ENCODE measurements around the gene GON4L. TPM values are rescaled to one million over a fixed set of nuclear protein-coding genes. Genes with fewer than 3 reads are reported as not detected.
"Not testable (repeated sequence)": the region's sequence is repeated elsewhere in the genome, so short reads cannot be mapped to it uniquely, and the experiment has no call there.

Gene GON4L
- polyA plus RNA-seq, 1 donor (not counting 4 experiments of a cell fraction or from before 2014, with no cell fraction given): 16.7 TPM

- Histone ChIP-seq H3K4me1 (ENCODE audit: control insufficient read depth, extremely low read depth, insufficient read depth, low read length) (no peaks in the 10 kb centered on the region), H3K27ac (ENCODE audit: control insufficient read depth, insufficient read depth, low read length) (no peak overlapping the region), H3K36me3 (ENCODE audit: control insufficient read depth in 2 of 2, extremely low read depth in 1 of 2, insufficient read depth in 2 of 2, low read length in 2 of 2) (peaks cover 12 to 13% of the 10 kb centered on the region in 2 experiments), H2AFZ (ENCODE audit: control insufficient read depth, low read length) (no peak overlapping the region), H3K79me2 (ENCODE audit: control insufficient read depth, insufficient read depth, low read length) (peaks cover 26% of the 10 kb centered on the region), H3K4me2 (ENCODE audit: control insufficient read depth, extremely low read depth, insufficient read depth, low read depth, low read length) (no peak overlapping the region), H3K9me1 (ENCODE audit: control insufficient read depth, extremely low read depth, insufficient read depth, low read length) (no peaks in the 10 kb centered on the region), H3K9me3 (ENCODE audit: control insufficient read depth, low read depth, low read length) (no peaks in the 10 kb centered on the region), H3K4me3 (ENCODE audit: control insufficient read depth in 2 of 3, extremely low read depth in 1 of 3, insufficient read depth in 2 of 3, low read depth in 1 of 3, low read length in 3 of 3) (no peak overlapping the region), H3K9ac (ENCODE audit: control insufficient read depth, extremely low read depth, insufficient read depth, low read length) (no peak overlapping the region), H4K20me1 (ENCODE audit: control insufficient read depth, extremely low read depth, insufficient read depth, low read length) (no peaks in the 10 kb centered on the region), H3K27me3 (ENCODE audit: control insufficient read depth, extremely low read depth, insufficient read depth, low read length) (no peaks in the 10 kb centered on the region)
- FAIRE-seq: no peak
- TF ChIP-seq EZH2 (IDR thresholded peaks at IDR 0.05; ENCODE audit: low read length) (no peak), CTCF (optimal IDR thresholded peaks at IDR 0.05 in 1 of 3, IDR thresholded peaks at IDR 0.05 in 1 of 3, conservative IDR thresholded peaks at IDR 0.05 in 1 of 3; ENCODE audit: extremely low read depth in 1 of 3, insufficient read depth in 2 of 3, low read length in 3 of 3) (no peak)
- dilution Hi-C loops (cut with MboI; ENCODE audit: extremely low pct_ligation_motif_present, low sequenced_read_pairs): no loop called here
- no peak for DNase-seq (ENCODE audit: low read depth, low spot score)
These were observed 141.2 kb downstream of the GON4L start for GRCh38 chr1:155715777-155716176.

GRCh38 chr1:155715056-155715455 lies 142.0 kb downstream of the GON4L start:
- dilution Hi-C loops (cut with MboI; ENCODE audit: extremely low pct_ligation_motif_present, low sequenced_read_pairs): not testable (repeated sequence)
- H3K36me3 ChIP-seq (ENCODE audit: control insufficient read depth in 2 of 2, extremely low read depth in 1 of 2, insufficient read depth in 2 of 2, low read length in 2 of 2): peaks cover 12 to 13% of the 10 kb centered on the region in 2 experiments

GRCh38 chr1:155713075-155713474 lies 143.9 kb downstream of the GON4L start:
- H3K4me3 ChIP-seq (ENCODE audit: control insufficient read depth in 2 of 3, extremely low read depth in 1 of 3, insufficient read depth in 2 of 3, low read depth in 1 of 3, low read length in 3 of 3): no peak overlapping the region
- H3K9me1 ChIP-seq (ENCODE audit: control insufficient read depth, extremely low read depth, insufficient read depth, low read length): no peaks in the 10 kb centered on the region
- no peaks in the 10 kb centered on the region for H3K27me3 ChIP-seq (ENCODE audit: control insufficient read depth, extremely low read depth, insufficient read depth, low read length)
- H3K79me2 ChIP-seq (ENCODE audit: control insufficient read depth, insufficient read depth, low read length): peaks cover 44% of the 10 kb centered on the region
- dilution Hi-C loops (cut with MboI; ENCODE audit: extremely low pct_ligation_motif_present, low sequenced_read_pairs): no loop called here
- H3K9ac ChIP-seq (ENCODE audit: control insufficient read depth, extremely low read depth, insufficient read depth, low read length): no peak overlapping the region
- no peaks in the 10 kb centered on the region for H3K4me1 ChIP-seq (ENCODE audit: control insufficient read depth, extremely low read depth, insufficient read depth, low read length)
- peaks cover 6 to 13% of the 10 kb centered on the region in 2 experiments for H3K36me3 ChIP-seq (ENCODE audit: control insufficient read depth in 2 of 2, extremely low read depth in 1 of 2, insufficient read depth in 2 of 2, low read length in 2 of 2)
- H4K20me1 ChIP-seq (ENCODE audit: control insufficient read depth, extremely low read depth, insufficient read depth, low read length): no peaks in the 10 kb centered on the region
- no peak overlapping the region for H3K4me2 ChIP-seq (ENCODE audit: control insufficient read depth, extremely low read depth, insufficient read depth, low read depth, low read length)
- FAIRE-seq (no peak), DNase-seq (ENCODE audit: low read depth, low spot score) (no peak)
- H3K27ac ChIP-seq (ENCODE audit: control insufficient read depth, insufficient read depth, low read length): no peak overlapping the region
- H3K9me3 ChIP-seq (ENCODE audit: control insufficient read depth, low read depth, low read length): no peaks in the 10 kb centered on the region
- H2AFZ ChIP-seq (ENCODE audit: control insufficient read depth, low read length): no peak overlapping the region
- TF ChIP-seq CTCF (optimal IDR thresholded peaks at IDR 0.05 in 1 of 3, IDR thresholded peaks at IDR 0.05 in 1 of 3, conservative IDR thresholded peaks at IDR 0.05 in 1 of 3; ENCODE audit: extremely low read depth in 1 of 3, insufficient read depth in 2 of 3, low read length in 3 of 3) (no peak), EZH2 (IDR thresholded peaks at IDR 0.05; ENCODE audit: low read length) (no peak)

More at GRCh38 chr1:155715056-155715455, 142.0 kb downstream of the GON4L start:
- peaks cover 26% of the 10 kb centered on the region for H3K79me2 ChIP-seq (ENCODE audit: control insufficient read depth, insufficient read depth, low read length)
- H3K27ac ChIP-seq (ENCODE audit: control insufficient read depth, insufficient read depth, low read length); H3K4me2 ChIP-seq (ENCODE audit: control insufficient read depth, extremely low read depth, insufficient read depth, low read depth, low read length); DNase-seq (ENCODE audit: low read depth, low spot score); H3K9ac ChIP-seq (ENCODE audit: control insufficient read depth, extremely low read depth, insufficient read depth, low read length); H3K9me1 ChIP-seq (ENCODE audit: control insufficient read depth, extremely low read depth, insufficient read depth, low read length); H3K27me3 ChIP-seq (ENCODE audit: control insufficient read depth, extremely low read depth, insufficient read depth, low read length); H3K9me3 ChIP-seq (ENCODE audit: control insufficient read depth, low read depth, low read length); H3K4me3 ChIP-seq (ENCODE audit: control insufficient read depth in 2 of 3, extremely low read depth in 1 of 3, insufficient read depth in 2 of 3, low read depth in 1 of 3, low read length in 3 of 3); H2AFZ ChIP-seq (ENCODE audit: control insufficient read depth, low read length); H3K4me1 ChIP-seq (ENCODE audit: control insufficient read depth, extremely low read depth, insufficient read depth, low read length); FAIRE-seq; H4K20me1 ChIP-seq (ENCODE audit: control insufficient read depth, extremely low read depth, insufficient read depth, low read length): not testable (repeated sequence)
